RCC 7860 (cell line): ENCODE data around the gene ZSCAN21.
A peak's percentile ranks its signal among the peaks of the same experiment; 100 is the strongest.

Source experiments
- DNase-seq: peaks from one replicate; pipeline ENCODE4 v3.0.0-alpha.2; 2015; ENCODE audit warnings: low spot score
- FAIRE-seq: peaks from 2 replicates; lab custom pipeline; 2012; peaks lifted over from hg19 to GRCh38; lab: Jason Lieb, UNC

The ZSCAN21 gene

GRCh38 chr7:100072462-100072861 is 22.9 kb downstream of the ZSCAN21 start:
- DNase-seq (no peak), FAIRE-seq (no peak)

- FAIRE-seq (no peak), DNase-seq (no peak)
Measured at GRCh38 chr7:100074841-100075240, 25.3 kb downstream of the ZSCAN21 start.

GRCh38 chr7:100075418-100075817 is 25.8 kb downstream of the ZSCAN21 start:
- FAIRE-seq (no peak), DNase-seq (no peak)

GRCh38 chr7:100077205-100077604 is 27.6 kb downstream of the ZSCAN21 start:
- no peak for DNase-seq
- FAIRE-seq, result no peak

- DNase-seq (no peak), FAIRE-seq (no peak)
Measured at GRCh38 chr7:100079024-100079560, 29.5 kb downstream of the ZSCAN21 start.

GRCh38 chr7:100080907-100081534 is 31.4 kb downstream of the ZSCAN21 start:
- FAIRE-seq (no peak), DNase-seq (no peak)

GRCh38 chr7:100081535-100082102 is 32.0 kb downstream of the ZSCAN21 start, which contains the start of gene ZNF3:
Gene ZNF3 (minus strand): TSS chr7:100081723. CDS start chr7:100077357, 4,366 bp downstream.
- FAIRE-seq (peak; percentile 88), DNase-seq (peak; percentile 98)

- FAIRE-seq (no peak), DNase-seq (no peak)
Measured at GRCh38 chr7:100082978-100083377, 33.4 kb downstream of the ZSCAN21 start.

GRCh38 chr7:100085515-100085914 is 35.9 kb downstream of the ZSCAN21 start:
- DNase-seq (no peak), FAIRE-seq (no peak)

- DNase-seq (peak; percentile 98), FAIRE-seq (peak; percentile 76)
Measured at GRCh38 chr7:100087055-100087750, 37.6 kb downstream of the ZSCAN21 start.

- FAIRE-seq (no peak), DNase-seq (no peak)
Measured at GRCh38 chr7:100088095-100088620, 38.6 kb downstream of the ZSCAN21 start.

GRCh38 chr7:100088621-100089457 is 39.3 kb downstream of the ZSCAN21 start, which contains the start of gene COPS6:
Gene COPS6 (plus strand): TSS chr7:100088969. CDS start chr7:100088991, 22 bp downstream.
- no peak for FAIRE-seq
- peak; percentile 56 for DNase-seq

GRCh38 chr7:100089458-100090196 is 40.1 kb downstream of the ZSCAN21 start:
- FAIRE-seq (peak; percentile 24), DNase-seq (peak; percentile 54)

- FAIRE-seq (no peak), DNase-seq (peak; percentile 67)
Measured at GRCh38 chr7:100090527-100091410, 41.2 kb downstream of the ZSCAN21 start.

- DNase-seq, result peak; percentile 15
- no peak for FAIRE-seq
Measured at GRCh38 chr7:100091411-100092181, 42.0 kb downstream of the ZSCAN21 start.

- DNase-seq (no peak), FAIRE-seq (no peak)
Measured at GRCh38 chr7:100093054-100093453, 43.5 kb downstream of the ZSCAN21 start.

- FAIRE-seq (no peak), DNase-seq (no peak)
Measured at GRCh38 chr7:100093498-100093897, 43.9 kb downstream of the ZSCAN21 start.

GRCh38 chr7:100093925-100094486 is 44.4 kb downstream of the ZSCAN21 start:
- DNase-seq (no peak), FAIRE-seq (no peak)
